Measurements from ENCODE around the gene MECR.

DNA sequence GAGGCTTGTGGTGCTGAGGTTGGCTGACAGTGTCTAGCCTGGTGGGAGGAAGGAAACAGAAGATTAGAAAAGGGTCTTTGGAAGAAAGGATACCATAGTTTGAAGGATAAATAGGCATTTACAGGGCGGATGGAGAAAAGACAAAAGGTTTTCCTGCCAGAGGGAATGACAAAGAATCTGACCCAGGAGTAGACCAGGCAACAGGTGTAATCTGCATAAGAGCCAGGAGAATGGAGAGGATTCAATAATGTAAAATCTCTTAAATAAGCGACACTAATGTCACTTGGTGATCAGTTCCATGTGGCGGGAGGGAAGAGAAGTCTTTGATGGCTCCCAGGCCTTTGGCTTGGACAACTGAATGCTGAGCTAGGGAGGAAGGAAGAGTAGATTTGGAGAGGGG is 9.4 kb downstream of the MECR start:
- TF ChIP-seq POLR2AphosphoS5 (IDR thresholded peaks at IDR 0.05; ENCODE audit: low read depth): no peak
- TF ChIP-seq, protein P1, sequence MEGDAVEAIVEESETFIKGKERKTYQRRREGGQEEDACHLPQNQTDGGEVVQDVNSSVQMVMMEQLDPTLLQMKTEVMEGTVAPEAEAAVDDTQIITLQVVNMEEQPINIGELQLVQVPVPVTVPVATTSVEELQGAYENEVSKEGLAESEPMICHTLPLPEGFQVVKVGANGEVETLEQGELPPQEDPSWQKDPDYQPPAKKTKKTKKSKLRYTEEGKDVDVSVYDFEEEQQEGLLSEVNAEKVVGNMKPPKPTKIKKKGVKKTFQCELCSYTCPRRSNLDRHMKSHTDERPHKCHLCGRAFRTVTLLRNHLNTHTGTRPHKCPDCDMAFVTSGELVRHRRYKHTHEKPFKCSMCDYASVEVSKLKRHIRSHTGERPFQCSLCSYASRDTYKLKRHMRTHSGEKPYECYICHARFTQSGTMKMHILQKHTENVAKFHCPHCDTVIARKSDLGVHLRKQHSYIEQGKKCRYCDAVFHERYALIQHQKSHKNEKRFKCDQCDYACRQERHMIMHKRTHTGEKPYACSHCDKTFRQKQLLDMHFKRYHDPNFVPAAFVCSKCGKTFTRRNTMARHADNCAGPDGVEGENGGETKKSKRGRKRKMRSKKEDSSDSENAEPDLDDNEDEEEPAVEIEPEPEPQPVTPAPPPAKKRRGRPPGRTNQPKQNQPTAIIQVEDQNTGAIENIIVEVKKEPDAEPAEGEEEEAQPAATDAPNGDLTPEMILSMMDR (conservative IDR thresholded peaks at IDR 0.05; ENCODE audit: low read depth in 2 of 2): no peak
- no peak for TF ChIP-seq EZH2phosphoT487 (IDR thresholded peaks at IDR 0.05; ENCODE audit: unreplicated experiment)
- TF ChIP-seq EZH2 (IDR thresholded peaks at IDR 0.05; ENCODE audit: low read depth, unreplicated experiment): no peak
- TF ChIP-seq, protein P2, sequence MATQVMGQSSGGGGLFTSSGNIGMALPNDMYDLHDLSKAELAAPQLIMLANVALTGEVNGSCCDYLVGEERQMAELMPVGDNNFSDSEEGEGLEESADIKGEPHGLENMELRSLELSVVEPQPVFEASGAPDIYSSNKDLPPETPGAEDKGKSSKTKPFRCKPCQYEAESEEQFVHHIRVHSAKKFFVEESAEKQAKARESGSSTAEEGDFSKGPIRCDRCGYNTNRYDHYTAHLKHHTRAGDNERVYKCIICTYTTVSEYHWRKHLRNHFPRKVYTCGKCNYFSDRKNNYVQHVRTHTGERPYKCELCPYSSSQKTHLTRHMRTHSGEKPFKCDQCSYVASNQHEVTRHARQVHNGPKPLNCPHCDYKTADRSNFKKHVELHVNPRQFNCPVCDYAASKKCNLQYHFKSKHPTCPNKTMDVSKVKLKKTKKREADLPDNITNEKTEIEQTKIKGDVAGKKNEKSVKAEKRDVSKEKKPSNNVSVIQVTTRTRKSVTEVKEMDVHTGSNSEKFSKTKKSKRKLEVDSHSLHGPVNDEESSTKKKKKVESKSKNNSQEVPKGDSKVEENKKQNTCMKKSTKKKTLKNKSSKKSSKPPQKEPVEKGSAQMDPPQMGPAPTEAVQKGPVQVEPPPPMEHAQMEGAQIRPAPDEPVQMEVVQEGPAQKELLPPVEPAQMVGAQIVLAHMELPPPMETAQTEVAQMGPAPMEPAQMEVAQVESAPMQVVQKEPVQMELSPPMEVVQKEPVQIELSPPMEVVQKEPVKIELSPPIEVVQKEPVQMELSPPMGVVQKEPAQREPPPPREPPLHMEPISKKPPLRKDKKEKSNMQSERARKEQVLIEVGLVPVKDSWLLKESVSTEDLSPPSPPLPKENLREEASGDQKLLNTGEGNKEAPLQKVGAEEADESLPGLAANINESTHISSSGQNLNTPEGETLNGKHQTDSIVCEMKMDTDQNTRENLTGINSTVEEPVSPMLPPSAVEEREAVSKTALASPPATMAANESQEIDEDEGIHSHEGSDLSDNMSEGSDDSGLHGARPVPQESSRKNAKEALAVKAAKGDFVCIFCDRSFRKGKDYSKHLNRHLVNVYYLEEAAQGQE (IDR thresholded peaks at IDR 0.05; ENCODE audit: unreplicated experiment): no peak
- no peak for TF ChIP-seq ZNF114 (CRISPR knock-in tag; IDR thresholded peaks at IDR 0.05)
- TF ChIP-seq, protein P3, sequence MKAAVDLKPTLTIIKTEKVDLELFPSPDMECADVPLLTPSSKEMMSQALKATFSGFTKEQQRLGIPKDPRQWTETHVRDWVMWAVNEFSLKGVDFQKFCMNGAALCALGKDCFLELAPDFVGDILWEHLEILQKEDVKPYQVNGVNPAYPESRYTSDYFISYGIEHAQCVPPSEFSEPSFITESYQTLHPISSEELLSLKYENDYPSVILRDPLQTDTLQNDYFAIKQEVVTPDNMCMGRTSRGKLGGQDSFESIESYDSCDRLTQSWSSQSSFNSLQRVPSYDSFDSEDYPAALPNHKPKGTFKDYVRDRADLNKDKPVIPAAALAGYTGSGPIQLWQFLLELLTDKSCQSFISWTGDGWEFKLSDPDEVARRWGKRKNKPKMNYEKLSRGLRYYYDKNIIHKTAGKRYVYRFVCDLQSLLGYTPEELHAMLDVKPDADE (IDR thresholded peaks at IDR 0.05): no peak
- no peak for TF ChIP-seq JUNB (IDR thresholded peaks at IDR 0.05; ENCODE audit: unreplicated experiment)
